NCI-H82 treated with DMSO at 0.1 percent for 48 hours (cell line): ENCODE measurements around the gene TSEN15.

Experiments
- DNase-seq: peaks from one replicate; lab custom pipeline; 2025; ENCODE audit not compliant: unreplicated experiment; lab: John Stamatoyannopoulos, UW

Gene TSEN15

DNA sequence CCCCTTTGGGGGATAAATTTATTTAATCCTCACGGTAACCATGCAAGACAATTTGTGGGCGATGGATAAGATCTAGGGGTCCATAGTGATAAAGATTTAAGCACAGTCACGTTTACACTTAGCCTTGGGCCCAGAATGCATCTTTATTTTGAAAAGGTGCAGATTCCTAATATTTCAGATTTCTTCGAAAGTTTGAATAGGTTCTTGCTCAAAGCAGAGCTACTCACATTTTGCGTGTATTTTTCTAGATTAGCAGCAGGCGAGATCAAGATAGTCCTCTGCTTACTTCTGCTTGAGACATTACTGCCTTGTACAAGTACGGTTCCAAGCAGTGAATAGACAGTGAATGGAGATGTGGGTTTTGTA is 647 bp downstream of the TSEN15 start:
- no peak for DNase-seq

DNA sequence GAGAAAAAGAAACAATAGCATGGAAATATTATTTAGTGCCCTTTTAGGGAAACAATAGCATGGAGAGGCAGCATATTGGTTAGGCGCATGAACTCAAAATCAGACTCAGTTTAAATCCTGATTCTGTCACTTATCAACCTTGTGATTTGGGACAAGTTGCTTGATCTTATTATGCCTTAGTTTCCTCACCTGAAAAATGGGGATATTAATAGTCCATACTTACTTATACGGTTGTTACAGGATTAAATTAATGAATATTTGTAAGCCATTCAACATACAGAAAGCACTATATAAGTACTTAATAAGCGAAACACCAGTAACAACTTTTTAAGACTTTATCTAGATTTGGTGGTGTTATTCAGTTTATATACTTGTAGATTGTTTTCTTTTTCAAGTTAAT is 1.2 kb downstream of the TSEN15 start:
- no peak for DNase-seq

- DNase-seq, result no peak
Observed at GRCh38 chr1:184053881-184054280, 2.4 kb downstream of the TSEN15 start.

- no peak for DNase-seq
Observed at GRCh38 chr1:184056921-184057555, 5.5 kb downstream of the TSEN15 start.

DNA sequence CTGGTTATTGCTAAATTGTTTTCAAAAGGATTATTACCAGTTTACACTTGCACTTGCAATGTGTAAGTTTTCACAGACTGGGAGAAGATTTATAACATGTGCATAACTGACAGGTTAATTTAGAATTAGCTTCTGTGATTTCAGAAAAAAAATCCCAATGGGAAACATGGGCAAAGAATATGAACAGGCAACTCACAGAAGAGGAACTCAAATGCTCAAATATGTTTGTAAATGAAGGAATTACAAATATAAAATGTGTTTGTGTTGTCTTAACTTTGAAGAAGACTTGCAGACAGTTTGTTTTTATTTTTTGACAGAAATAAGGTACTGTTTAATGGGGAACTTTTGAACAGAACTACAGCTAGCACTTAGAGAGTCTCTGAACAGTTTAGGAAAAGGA is 8.4 kb downstream of the TSEN15 start:
- no peak for DNase-seq

DNA sequence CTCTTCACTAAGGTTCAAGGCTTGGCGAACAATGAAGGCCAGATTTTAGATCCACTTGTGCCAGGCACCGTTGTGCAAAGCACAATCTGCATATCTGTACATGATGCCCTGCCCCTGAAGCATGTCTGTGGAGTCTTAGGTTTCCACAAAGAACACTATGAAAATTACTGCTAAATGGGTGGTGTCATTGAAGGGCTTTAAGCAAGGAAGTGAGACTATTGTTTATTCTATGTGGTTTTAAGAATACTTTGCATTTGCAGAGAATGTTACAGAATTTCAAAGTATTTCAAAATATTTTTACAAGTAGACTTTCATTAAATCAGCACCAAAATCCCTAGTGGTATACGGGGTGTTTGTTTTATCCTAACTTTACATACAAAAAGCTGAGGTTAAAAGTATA is 8.8 kb downstream of the TSEN15 start:
- DNase-seq, result no peak

- no peak for DNase-seq
Observed at GRCh38 chr1:184061396-184062003, 10.0 kb downstream of the TSEN15 start.

GRCh38 chr1:184062640-184063286 is 11.2 kb downstream of the TSEN15 start:
- DNase-seq, result no peak

GRCh38 chr1:184065559-184065958 is 14.0 kb downstream of the TSEN15 start:
- no peak for DNase-seq

- no peak for DNase-seq
Observed at GRCh38 chr1:184068354-184068753, 16.8 kb downstream of the TSEN15 start.

DNA sequence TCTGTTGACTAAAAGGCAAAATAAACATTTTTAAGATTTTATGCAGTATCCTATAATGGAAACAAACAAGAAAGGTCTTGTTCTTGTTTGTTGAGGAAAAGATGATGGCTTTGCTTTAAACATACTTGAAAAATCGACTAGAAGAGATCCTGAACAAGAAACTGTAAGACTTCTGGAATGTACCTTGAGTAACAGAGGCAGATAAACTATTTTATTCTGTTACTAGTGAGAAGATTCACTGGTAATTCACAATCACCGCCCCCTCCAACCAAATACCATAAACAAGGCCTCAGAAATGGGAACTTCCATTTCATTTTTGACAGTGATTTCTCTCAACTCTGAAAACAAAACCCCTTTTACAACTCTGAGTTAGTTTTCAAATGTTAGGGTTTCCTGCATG is 18.1 kb downstream of the TSEN15 start:
- no peak for DNase-seq

DNA sequence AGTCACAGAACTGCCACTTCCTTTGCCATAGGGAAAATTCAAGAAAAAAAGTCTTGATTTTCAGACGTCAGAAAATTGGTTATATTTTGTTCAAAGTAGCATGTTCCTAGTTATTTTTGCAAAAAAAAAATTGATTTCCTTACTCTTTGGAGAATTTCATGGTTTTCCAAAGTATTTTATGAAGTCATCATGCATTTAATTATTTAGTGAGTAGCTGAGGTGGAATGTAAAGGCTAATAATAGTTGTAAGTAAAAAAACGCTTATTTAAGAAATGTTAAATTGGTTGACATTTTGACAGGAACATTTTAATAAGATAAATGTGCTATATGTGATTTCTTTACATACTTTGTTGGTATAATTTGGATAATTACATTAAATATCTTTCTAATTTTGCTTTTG is 20.8 kb downstream of the TSEN15 start:
- DNase-seq, result no peak

GRCh38 chr1:184074383-184074782 is 22.9 kb downstream of the TSEN15 start:
- DNase-seq, result no peak

DNA sequence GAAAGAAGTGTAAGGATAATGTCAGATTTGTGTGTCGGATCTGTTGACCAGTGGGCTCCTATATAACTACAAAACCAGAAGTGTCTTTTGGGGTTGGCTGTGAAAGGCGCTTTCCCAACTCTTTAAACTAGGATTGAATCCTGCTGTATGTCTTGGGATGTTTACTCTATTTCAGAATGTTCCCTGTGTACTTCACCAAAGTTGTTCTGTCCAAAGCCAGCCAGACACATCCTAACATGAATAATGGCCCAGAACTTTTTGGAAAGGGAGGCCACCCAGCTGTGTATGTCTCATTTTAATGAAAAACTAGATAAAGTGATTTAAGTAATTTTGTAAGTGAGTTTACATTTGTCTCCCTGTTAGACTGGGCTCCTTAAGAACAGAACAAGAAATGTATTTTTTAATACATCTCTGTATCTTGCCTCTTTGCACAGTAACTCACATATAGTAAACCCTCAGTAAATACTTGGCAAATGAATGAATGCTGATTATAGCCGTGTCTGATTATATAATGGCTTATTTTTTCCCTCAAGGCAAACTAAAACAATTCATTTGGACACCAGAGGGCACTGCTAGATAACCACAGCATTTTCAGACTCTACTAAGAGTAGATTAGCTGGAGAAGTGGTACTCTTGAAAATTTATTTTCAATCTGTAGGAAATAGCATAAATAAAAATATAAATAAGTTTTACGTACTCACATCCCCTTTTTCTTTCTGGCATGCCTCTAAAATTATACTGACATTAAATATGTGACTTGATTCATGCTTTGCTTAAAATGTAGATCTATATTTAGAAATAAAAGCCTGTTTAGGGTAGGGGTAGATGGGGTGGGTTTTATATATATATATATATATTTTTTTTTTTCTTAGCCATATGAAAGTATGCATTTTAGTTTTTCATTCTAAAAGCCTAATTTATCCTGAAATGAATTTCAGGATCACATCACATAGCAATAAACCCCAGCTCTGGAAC is 23.8 kb downstream of the TSEN15 start:
- DNase-seq, result peak; percentile 49

DNA sequence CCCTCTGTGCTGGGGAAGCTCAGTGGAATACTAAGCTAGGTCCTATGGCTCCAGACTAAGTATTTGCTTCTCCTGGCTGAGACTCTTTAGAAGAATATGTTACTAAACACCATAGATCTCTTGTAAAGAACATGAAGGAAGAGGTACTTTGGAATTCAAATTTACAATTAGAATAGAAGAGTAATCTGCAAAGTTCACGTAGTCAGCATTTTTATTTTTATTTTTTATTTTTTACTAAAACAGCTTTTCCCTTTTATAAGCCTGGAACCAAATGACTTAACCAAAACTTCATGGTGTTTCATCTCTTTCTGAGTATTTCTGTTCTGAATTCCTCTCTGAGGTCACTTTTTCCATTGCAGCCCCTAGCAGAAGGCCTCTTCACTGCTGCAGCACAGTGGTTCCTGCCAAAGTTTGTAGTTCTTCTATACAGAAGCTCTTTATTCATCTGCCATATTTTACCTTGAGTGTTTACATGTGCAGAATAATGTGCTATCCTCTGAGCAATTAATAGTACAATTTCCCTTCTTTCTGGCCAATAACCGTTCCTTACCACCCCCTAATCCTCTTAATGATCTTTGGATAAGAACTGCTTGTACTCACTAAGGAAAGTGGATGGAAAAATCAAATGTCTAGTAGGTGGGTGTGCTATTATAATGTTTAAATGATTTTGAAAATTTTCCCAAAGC is 27.2 kb downstream of the TSEN15 start:
- DNase-seq, result peak; percentile 48

DNA sequence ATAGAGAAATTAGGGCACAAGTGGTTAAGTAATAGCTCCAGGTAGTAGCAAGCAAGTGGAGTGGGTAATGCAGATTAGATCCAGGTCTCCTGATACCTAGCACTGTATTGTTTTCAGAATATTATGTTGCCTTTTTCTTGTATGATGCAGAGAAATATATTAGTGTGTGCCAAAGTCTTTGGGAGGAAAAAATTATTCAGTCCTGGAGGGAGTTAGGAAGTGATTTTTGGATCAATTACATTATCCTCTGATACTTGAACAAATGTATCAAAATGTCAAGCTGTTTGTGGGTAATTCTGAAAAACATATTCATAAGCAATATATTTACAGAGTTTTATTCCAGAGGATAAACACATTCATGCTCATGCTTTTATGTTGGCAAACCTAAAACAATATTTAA is 28.8 kb downstream of the TSEN15 start:
- no peak for DNase-seq

DNA sequence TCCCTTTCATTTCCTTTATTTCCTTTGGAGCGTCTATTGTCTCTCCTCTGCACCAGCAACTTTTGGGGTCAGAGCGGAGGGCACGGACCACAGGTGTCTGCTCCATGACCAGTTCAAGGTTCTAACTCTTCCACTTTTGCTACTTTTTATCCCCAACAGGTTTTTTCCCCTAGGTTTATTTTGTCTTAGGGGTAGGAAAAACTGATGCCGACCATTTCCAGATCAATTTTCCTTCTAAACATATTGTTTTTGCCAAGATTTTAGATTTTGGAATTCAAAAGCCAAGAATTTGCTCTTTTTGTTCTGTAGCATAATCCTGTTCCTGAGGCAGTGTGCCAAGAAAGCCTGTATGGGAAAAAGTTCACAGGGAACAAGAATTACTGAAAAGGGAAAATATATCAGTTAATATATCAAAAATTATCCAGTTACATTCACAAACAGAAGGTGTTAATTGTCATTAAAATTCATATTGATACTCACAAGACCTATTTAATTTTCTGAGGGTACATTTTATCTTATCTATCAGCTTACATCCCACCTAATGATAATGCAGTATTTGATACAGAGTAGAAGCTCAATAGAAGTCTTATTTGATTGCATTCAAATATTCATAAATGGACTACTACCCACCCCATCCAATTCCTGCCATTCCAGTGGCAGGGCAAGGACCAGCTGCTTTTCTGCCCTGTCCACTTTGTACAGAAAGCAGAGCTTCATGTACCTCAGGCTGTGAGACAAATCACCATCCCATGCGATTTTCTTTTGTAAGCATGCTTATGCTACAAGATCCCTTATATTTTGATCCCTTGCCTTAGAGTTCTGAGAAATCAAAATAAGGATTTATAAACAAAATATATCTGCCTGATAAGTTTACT is 31.2 kb downstream of the TSEN15 start:
- DNase-seq, result no peak

GRCh38 chr1:184085667-184086066 is 34.1 kb downstream of the TSEN15 start:
- DNase-seq, result no peak

DNA sequence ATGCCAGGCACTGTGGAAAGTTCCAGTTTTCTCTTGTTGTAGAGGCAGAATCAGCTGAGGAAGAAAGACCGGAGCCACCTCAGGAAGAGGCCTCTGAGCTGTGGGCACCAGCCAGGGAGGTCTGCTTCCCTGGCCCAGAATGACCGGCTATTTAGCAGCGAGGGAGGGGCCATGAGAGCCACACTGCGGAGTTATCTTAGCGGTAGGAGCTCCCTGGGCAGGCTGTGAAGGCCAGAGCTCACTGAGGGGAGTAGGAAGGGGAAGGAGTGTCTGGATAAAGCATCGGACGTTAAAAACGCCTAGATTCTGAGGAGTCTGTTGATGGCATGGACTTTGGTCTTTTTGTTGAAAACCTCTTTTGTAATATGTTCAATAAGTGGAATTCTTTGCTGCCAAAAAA is 36.5 kb downstream of the TSEN15 start:
- no peak for DNase-seq

- no peak for DNase-seq
Observed at GRCh38 chr1:184093071-184093470, 41.5 kb downstream of the TSEN15 start.
